H9 (cell line): ENCODE measurements around the gene PCDHA12. TPM values are rescaled to one million over a fixed set of nuclear protein-coding genes. Genes with fewer than 3 reads are reported as not detected.

Experiments used
- DNase-seq: peaks from one replicate; pipeline ENCODE4 v3.0.0-alpha.2; 2017
- H2AFZ ChIP-seq: one replicate; pipeline ENCODE4 v1.6.1; 2013; ENCODE audit warnings: mild to moderate bottlenecking, low read length, control low read depth, moderate library complexity
- H2AK5ac ChIP-seq: 2 replicates; pipeline ENCODE4 v1.6.1; 2013; ENCODE audit warnings: low read length, control low read depth, mixed read lengths; ENCODE audit not compliant: insufficient read length
- H2BK120ac ChIP-seq: one replicate; pipeline ENCODE4 v1.6.1; 2013; ENCODE audit warnings: low read depth, mild to moderate bottlenecking, low read length, control low read depth, inconsistent platforms; ENCODE audit not compliant: poor library complexity, severe bottlenecking
- H2BK12ac ChIP-seq: 2 replicates; pipeline ENCODE4 v1.6.1; 2013; ENCODE audit warnings: low read length, control low read depth, mixed read lengths, low read depth; ENCODE audit not compliant: insufficient read length
- H2BK15ac ChIP-seq: 2 replicates; pipeline ENCODE4 v1.6.1; 2013; ENCODE audit warnings: low read depth, low read length, control low read depth
- H2BK20ac ChIP-seq: one replicate; pipeline ENCODE4 v1.6.1; 2013; ENCODE audit warnings: low read depth, mild to moderate bottlenecking, low read length, control low read depth, inconsistent platforms; ENCODE audit not compliant: poor library complexity, severe bottlenecking
- H2BK5ac ChIP-seq: 2 replicates; pipeline ENCODE4 v1.6.1; 2013; ENCODE audit warnings: low read length, control low read depth, mixed read lengths; ENCODE audit not compliant: insufficient read length
- H3K14ac ChIP-seq: 2 replicates; pipeline ENCODE4 v1.6.1; 2013; ENCODE audit warnings: low read length, control low read depth; ENCODE audit not compliant: insufficient read depth
- H3K18ac ChIP-seq: 2 replicates; pipeline ENCODE4 v1.6.1; 2013; ENCODE audit warnings: low read depth, mild to moderate bottlenecking, mixed read lengths, low read length, control low read depth; ENCODE audit not compliant: insufficient read length
- H3K23ac ChIP-seq: 2 replicates; pipeline ENCODE4 v1.6.1; 2013; ENCODE audit warnings: low read length, control low read depth, mixed read lengths, low read depth; ENCODE audit not compliant: insufficient read length
- H3K23me2 ChIP-seq: 2 replicates; pipeline ENCODE4 v1.6.1; 2013; ENCODE audit warnings: low read depth, mild to moderate bottlenecking, mixed read lengths, low read length, control low read depth; ENCODE audit not compliant: insufficient read length, poor library complexity, severe bottlenecking
- H3K27ac ChIP-seq: 2 replicates; pipeline ENCODE4 v1.5.1; 2013; ENCODE audit warnings: low read length, control low read depth, mixed read lengths, low read depth; ENCODE audit not compliant: insufficient read length
- H3K27me3 ChIP-seq: 2 replicates; pipeline ENCODE4 v1.6.1; 2013; ENCODE audit warnings: low read length, control low read depth, inconsistent platforms; ENCODE audit not compliant: insufficient read depth
- H3K4ac ChIP-seq: 2 replicates; pipeline ENCODE4 v1.6.1; 2013; ENCODE audit warnings: low read depth, mild to moderate bottlenecking, control low read depth, inconsistent platforms, low read length, moderate library complexity
- H3K4me1 ChIP-seq: 2 replicates; pipeline ENCODE4 v1.6.1; 2013; ENCODE audit warnings: low read length, control low read depth, inconsistent platforms; ENCODE audit not compliant: insufficient read depth
- H3K4me2 ChIP-seq: 2 replicates; pipeline ENCODE4 v1.6.1; 2013; ENCODE audit warnings: low read length, control low read depth, mixed read lengths; ENCODE audit not compliant: insufficient read length, insufficient read depth
- H3K56ac ChIP-seq: 2 replicates; pipeline ENCODE4 v1.6.1; 2013; ENCODE audit warnings: low read depth, mild to moderate bottlenecking, mixed read lengths, low read length, control low read depth; ENCODE audit not compliant: insufficient read length
- H3K79me1 ChIP-seq: 2 replicates; pipeline ENCODE4 v1.6.1; 2013; ENCODE audit warnings: low read depth, mild to moderate bottlenecking, moderate library complexity, low read length, control low read depth, inconsistent platforms; ENCODE audit not compliant: insufficient read depth, poor library complexity, severe bottlenecking
- H3K79me2 ChIP-seq: 2 replicates; pipeline ENCODE4 v1.6.1; 2013; ENCODE audit warnings: low read length, control low read depth, inconsistent platforms; ENCODE audit not compliant: insufficient read depth
- H3K9ac ChIP-seq: 2 replicates; pipeline ENCODE4 v1.6.1; 2013; ENCODE audit warnings: low read length, control low read depth, mixed read lengths; ENCODE audit not compliant: insufficient read length; ENCODE audit errors: extremely low read depth
- H3K9me3 ChIP-seq: one replicate; pipeline ENCODE4 v1.6.1; 2013; ENCODE audit warnings: low read depth, low read length, inconsistent platforms; ENCODE audit not compliant: control insufficient read depth
- H3T11ph ChIP-seq: one replicate; pipeline ENCODE4 v1.6.1; 2013; ENCODE audit warnings: mild to moderate bottlenecking, low read length, control low read depth, inconsistent platforms
- H4K20me1 ChIP-seq: one replicate; pipeline ENCODE4 v1.6.1; 2013; ENCODE audit not compliant: control insufficient read depth, insufficient read length, insufficient read depth
- H4K5ac ChIP-seq: 2 replicates; pipeline ENCODE4 v1.6.1; 2013; ENCODE audit warnings: low read depth, mild to moderate bottlenecking, mixed read lengths, low read length, control low read depth; ENCODE audit not compliant: insufficient read length
- H4K8ac ChIP-seq: replicated peaks from 2 replicates; pipeline ENCODE4 v1.6.1; 2013; ENCODE audit warnings: low read length, control low read depth, mixed read lengths, low read depth; ENCODE audit not compliant: insufficient read length
- H4K91ac ChIP-seq: 2 replicates; pipeline ENCODE4 v1.6.1; 2013; ENCODE audit warnings: low read depth, mild to moderate bottlenecking, moderate library complexity, mixed read lengths, low read length, control low read depth; ENCODE audit not compliant: insufficient read length
- H3K27ac Mint-ChIP-seq, 3 experiments: 2 replicates in 2 of 3; 3 replicates in 1 of 3; pipeline ENCODE4 v1.8.0; 2020 to 2021; ENCODE audit warnings: mixed read lengths in 3 of 3, mild to moderate bottlenecking in 1 of 3, moderate library complexity in 1 of 3
- H3K27me3 Mint-ChIP-seq: 2 replicates; pipeline ENCODE4 v1.8.0; 2021; ENCODE audit warnings: low read depth, mild to moderate bottlenecking, moderate library complexity, mixed read lengths
- H3K36me3 Mint-ChIP-seq, 3 experiments: 2 replicates in 2 of 3; 3 replicates in 1 of 3; pipeline ENCODE4 v1.8.0; 2020 to 2021; ENCODE audit warnings: low read depth in 3 of 3, mixed read lengths in 3 of 3; ENCODE audit not compliant: insufficient read depth in 1 of 3
- H3K4me1 Mint-ChIP-seq, 2 experiments: 2 replicates each; pipeline ENCODE4 v1.8.0; 2020; ENCODE audit warnings: mixed read lengths in 2 of 2
- H3K4me3 Mint-ChIP-seq, 2 experiments: 2 replicates in 1 of 2; 3 replicates in 1 of 2; pipeline ENCODE4 v1.8.0; 2020 to 2021; ENCODE audit warnings: mild to moderate bottlenecking in 2 of 2, mixed read lengths in 2 of 2, moderate library complexity in 1 of 2
- H3K9me3 Mint-ChIP-seq, 2 experiments: 2 replicates in 1 of 2; 3 replicates in 1 of 2; pipeline ENCODE4 v1.8.0; 2020; ENCODE audit warnings: mild to moderate bottlenecking in 2 of 2, mixed read lengths in 2 of 2, moderate library complexity in 1 of 2
- WGBS: extraction: QIAGEN DNeasy Blood & Tissue Kit; methylation state at CpG from one replicate; pipeline ENCODE4 v1.1.7; 2013; ENCODE audit warnings: missing lambda C conversion rate, low lambda C conversion rate, mixed read lengths; ENCODE audit not compliant: insufficient read length; ENCODE audit errors: extremely low coverage; 5-methylcytosine and 5-hydroxymethylcytosine counted together
- total RNA-seq: library from RNA; stranded (reverse); gene quantifications from 2 replicates; pipeline ENCODE4 v1.2.1, GENCODE V29; 2021
- TF ChIP-seq, protein P1 (sequence below): fragments of 200-600 bp; sonication (generic); conservative IDR thresholded peaks from 3 replicates; pipeline ENCODE4 v1.8.0; 2021; ENCODE audit warnings: antibody characterized with exemption, mild to moderate bottlenecking

The PCDHA12 gene
- total RNA-seq, 1 experiment from 2014 or later, result 7.2 TPM

DNA sequence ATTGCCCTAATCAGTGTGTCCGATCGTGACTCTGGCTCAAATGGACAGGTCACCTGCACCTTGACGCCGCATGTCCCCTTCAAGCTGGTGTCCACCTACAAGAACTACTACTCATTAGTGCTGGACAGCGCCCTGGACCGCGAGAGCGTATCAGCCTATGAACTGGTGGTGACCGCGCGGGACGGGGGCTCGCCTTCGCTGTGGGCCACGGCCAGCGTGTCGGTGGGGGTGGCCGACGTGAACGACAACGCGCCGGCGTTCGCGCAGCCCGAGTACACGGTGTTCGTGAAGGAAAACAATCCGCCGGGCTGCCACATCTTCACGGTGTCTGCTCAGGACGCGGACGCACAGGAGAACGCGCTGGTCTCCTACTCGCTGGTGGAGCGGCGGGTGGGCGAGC is 8.3 kb downstream of the PCDHA12 start:
- no peak overlapping the region for H3K23ac ChIP-seq
- no peak overlapping the region for H4K5ac ChIP-seq
- peaks cover 2% of the 10 kb centered on the region; the same call in 1 of the 2 replicates for H3K79me2 ChIP-seq
- Mint-ChIP-seq H3K4me3 (no peak overlapping the region), H3K27ac (no peak overlapping the region), H3K9me3 (no peaks in the 10 kb centered on the region), H3K27me3 (no peaks in the 10 kb centered on the region), H3K4me1 (no peaks in the 10 kb centered on the region; a peak in 1 of 4 replicates), H3K36me3 (peaks cover 3 to 5% (median 4%) of the 10 kb centered on the region in 3 experiments; a peak in 6 of 7 replicates)
- no peak for DNase-seq
- H2BK12ac ChIP-seq, result no peak overlapping the region
- H3K27me3 ChIP-seq, result no peaks in the 10 kb centered on the region
- H3K18ac ChIP-seq, result no peak overlapping the region
- no peaks in the 10 kb centered on the region for H3K9me3 ChIP-seq
- H3K14ac ChIP-seq, result no peak overlapping the region
- H3K9ac ChIP-seq, result no peak overlapping the region
- no peaks in the 10 kb centered on the region for H3K79me1 ChIP-seq
- H3K4me2 ChIP-seq, result no peak overlapping the region
- H3K23me2 ChIP-seq, result peaks cover 2% of the 10 kb centered on the region
- H2AFZ ChIP-seq, result no peak overlapping the region
- no peak overlapping the region for H3K27ac ChIP-seq
- H2BK15ac ChIP-seq, result no peak overlapping the region
- H2BK120ac ChIP-seq, result no peak overlapping the region
- no peak overlapping the region for H3K4ac ChIP-seq
- no peak overlapping the region for H3K56ac ChIP-seq
- H2BK5ac ChIP-seq, result no peak overlapping the region
- TF ChIP-seq, protein P1, sequence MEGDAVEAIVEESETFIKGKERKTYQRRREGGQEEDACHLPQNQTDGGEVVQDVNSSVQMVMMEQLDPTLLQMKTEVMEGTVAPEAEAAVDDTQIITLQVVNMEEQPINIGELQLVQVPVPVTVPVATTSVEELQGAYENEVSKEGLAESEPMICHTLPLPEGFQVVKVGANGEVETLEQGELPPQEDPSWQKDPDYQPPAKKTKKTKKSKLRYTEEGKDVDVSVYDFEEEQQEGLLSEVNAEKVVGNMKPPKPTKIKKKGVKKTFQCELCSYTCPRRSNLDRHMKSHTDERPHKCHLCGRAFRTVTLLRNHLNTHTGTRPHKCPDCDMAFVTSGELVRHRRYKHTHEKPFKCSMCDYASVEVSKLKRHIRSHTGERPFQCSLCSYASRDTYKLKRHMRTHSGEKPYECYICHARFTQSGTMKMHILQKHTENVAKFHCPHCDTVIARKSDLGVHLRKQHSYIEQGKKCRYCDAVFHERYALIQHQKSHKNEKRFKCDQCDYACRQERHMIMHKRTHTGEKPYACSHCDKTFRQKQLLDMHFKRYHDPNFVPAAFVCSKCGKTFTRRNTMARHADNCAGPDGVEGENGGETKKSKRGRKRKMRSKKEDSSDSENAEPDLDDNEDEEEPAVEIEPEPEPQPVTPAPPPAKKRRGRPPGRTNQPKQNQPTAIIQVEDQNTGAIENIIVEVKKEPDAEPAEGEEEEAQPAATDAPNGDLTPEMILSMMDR, result no peak
- H2AK5ac ChIP-seq, result no peak overlapping the region
- no CpG with 5 or more reads among the region's 41 CpGs for WGBS
- H4K20me1 ChIP-seq, result no peaks in the 10 kb centered on the region
- no peaks in the 10 kb centered on the region for H3K4me1 ChIP-seq
- no peak overlapping the region for H4K91ac ChIP-seq
- no peak overlapping the region for H2BK20ac ChIP-seq
- H3T11ph ChIP-seq, result no peak overlapping the region
- no peak overlapping the region for H4K8ac ChIP-seq
